ENCODE measurements around the gene AMZ1.
"Not testable (repeated sequence)": the region's sequence is repeated elsewhere in the genome, so short reads cannot be mapped to it uniquely, and the experiment has no call there.

Gene AMZ1

GRCh38 chr7:2668401-2668800 lies 19.6 kb upstream of the AMZ1 start:
- DNase-seq (ENCODE audit: low spot score), result no peak

- no peak for DNase-seq (ENCODE audit: low spot score)
Observed at GRCh38 chr7:2670171-2670570, 17.8 kb upstream of the AMZ1 start.

GRCh38 chr7:2670720-2671391 lies 17.1 kb upstream of the AMZ1 start:
- DNase-seq (ENCODE audit: low spot score), result peak; percentile 60

- DNase-seq (ENCODE audit: low spot score), result not testable (repeated sequence)
Observed at GRCh38 chr7:2673214-2673613, 14.8 kb upstream of the AMZ1 start.

GRCh38 chr7:2673934-2674333 lies 14.1 kb upstream of the AMZ1 start:
- no peak for DNase-seq (ENCODE audit: low spot score)

GRCh38 chr7:2675256-2675764 lies 12.7 kb upstream of the AMZ1 start:
- DNase-seq (ENCODE audit: low spot score), result no peak

- DNase-seq (ENCODE audit: low spot score), result not testable (repeated sequence)
Observed at GRCh38 chr7:2676576-2676975, 11.4 kb upstream of the AMZ1 start.

- DNase-seq (ENCODE audit: low spot score), result not testable (repeated sequence)
Observed at GRCh38 chr7:2678454-2678853, 9.5 kb upstream of the AMZ1 start.

GRCh38 chr7:2679135-2680127 lies 8.6 kb upstream of the AMZ1 start:
- not testable (repeated sequence) for DNase-seq (ENCODE audit: low spot score)

- no peak for DNase-seq (ENCODE audit: low spot score)
Observed at GRCh38 chr7:2680256-2680655, 7.7 kb upstream of the AMZ1 start.

- DNase-seq (ENCODE audit: low spot score), result peak; percentile 71
Observed at GRCh38 chr7:2680792-2681490, 7.1 kb upstream of the AMZ1 start.

GRCh38 chr7:2681929-2682799 lies 5.8 kb upstream of the AMZ1 start:
- no peak for DNase-seq (ENCODE audit: low spot score)

GRCh38 chr7:2684501-2684900 lies 3.5 kb upstream of the AMZ1 start:
- no peak for DNase-seq (ENCODE audit: low spot score)

- no peak for DNase-seq (ENCODE audit: low spot score)
Observed at GRCh38 chr7:2686101-2686500, 1.9 kb upstream of the AMZ1 start.

- no peak for DNase-seq (ENCODE audit: low spot score)
Observed at GRCh38 chr7:2687338-2687869, 598 bp upstream of the AMZ1 start.

GRCh38 chr7:2688409-2689342 lies 674 bp downstream of the AMZ1 start:
- no peak for DNase-seq (ENCODE audit: low spot score)

- DNase-seq (ENCODE audit: low spot score), result no peak
Observed at GRCh38 chr7:2689343-2689847, 1.4 kb downstream of the AMZ1 start.

GRCh38 chr7:2689951-2690705 lies 2.1 kb downstream of the AMZ1 start:
- no peak for DNase-seq (ENCODE audit: low spot score)
